ENCODE data around the gene ASTN2.

The ASTN2 gene

DNA sequence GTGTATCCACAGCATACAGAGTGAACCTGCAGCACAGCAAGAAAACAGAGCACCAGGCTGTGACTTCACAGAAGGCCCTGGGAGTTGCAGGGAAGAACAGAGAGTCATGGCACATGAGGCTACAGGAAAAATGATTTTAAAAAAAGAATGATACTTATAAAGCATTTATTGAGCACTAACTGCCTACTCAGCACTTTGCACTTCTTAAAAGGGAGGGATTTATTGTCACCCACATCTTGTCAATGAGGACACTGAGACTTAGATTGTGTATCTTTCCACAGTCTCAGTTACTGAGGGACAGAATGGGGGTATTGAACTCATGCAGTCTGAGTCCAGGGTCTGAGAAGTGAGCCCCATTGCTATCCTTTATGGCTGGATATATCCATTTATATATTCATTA, 972.3 kb downstream of the ASTN2 start:
- TF ChIP-seq, protein P1, sequence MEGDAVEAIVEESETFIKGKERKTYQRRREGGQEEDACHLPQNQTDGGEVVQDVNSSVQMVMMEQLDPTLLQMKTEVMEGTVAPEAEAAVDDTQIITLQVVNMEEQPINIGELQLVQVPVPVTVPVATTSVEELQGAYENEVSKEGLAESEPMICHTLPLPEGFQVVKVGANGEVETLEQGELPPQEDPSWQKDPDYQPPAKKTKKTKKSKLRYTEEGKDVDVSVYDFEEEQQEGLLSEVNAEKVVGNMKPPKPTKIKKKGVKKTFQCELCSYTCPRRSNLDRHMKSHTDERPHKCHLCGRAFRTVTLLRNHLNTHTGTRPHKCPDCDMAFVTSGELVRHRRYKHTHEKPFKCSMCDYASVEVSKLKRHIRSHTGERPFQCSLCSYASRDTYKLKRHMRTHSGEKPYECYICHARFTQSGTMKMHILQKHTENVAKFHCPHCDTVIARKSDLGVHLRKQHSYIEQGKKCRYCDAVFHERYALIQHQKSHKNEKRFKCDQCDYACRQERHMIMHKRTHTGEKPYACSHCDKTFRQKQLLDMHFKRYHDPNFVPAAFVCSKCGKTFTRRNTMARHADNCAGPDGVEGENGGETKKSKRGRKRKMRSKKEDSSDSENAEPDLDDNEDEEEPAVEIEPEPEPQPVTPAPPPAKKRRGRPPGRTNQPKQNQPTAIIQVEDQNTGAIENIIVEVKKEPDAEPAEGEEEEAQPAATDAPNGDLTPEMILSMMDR (IDR thresholded peaks at IDR 0.05; ENCODE audit: low read depth, low read length) = no peak
- H3K4me3 ChIP-seq (ENCODE audit: low read depth, low read length) = no peak overlapping the region

DNA sequence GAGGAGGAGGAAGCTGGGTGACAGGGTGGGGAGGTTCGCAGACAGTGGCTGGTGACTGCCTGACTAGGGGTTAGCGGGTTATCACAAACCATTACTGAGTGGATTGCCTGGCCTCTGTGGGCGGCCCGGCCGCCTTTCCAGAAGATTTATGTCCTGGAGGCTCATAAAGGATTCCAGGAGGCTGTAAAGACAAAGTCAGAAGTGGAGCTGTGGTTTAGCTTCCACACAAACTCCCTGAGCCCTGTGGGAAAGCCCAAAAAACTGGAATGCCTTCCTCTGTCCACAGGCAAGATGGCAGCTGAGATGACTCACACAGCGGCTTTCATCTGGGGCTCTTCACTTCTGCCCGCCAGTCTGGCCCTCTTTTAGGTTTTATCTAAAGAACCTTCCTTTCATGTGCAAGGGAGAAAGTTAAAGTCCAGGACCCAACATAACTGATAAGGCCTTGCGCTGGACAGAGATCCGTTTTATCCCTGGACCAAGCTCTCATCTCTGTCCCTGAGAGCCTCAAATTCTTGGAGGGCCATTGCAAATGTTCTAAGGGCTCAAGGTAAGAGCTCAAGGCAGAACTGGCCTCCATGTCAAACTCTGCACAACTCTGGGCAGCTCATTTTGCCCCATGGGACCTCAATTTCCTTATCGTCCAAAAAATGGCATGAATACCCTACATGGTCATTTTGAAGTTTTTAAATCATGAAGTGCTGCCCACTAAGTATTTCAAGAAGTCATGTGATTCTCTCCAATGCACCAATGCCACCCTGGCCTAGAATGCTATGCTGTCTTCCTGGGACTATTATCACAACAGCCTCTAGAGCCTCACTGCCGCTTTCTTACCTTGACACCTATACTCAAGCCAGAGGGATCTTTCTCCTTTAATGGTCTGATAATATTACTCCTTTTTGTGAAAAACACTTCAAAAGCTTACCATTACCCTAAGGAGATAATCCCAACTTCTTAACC, 977.2 kb downstream of the ASTN2 start:
- TF ChIP-seq, protein P1 (IDR thresholded peaks at IDR 0.05; ENCODE audit: low read depth, low read length) = no peak
- no peak overlapping the region for H3K4me3 ChIP-seq (ENCODE audit: low read depth, low read length)

DNA sequence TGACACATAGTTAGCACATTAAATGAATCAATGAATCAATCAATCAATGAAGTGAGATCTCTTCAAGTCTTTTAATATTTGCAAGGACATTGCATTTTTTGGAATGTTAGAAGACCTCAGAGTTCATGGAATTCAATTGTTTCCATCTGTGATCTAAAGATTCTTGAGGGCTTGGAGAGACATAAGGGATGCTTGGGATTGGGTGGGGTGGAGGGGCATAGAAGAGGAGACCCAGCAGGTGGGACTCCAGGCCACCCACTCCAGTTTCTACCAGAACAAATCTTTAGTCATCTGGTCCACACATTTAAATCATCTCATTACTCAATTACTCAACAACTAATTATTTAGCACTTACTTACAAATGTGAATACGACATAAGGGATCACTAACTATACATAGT, 978.7 kb downstream of the ASTN2 start:
- no peak overlapping the region for H3K4me3 ChIP-seq (ENCODE audit: low read depth, low read length)
- TF ChIP-seq, protein P1 (IDR thresholded peaks at IDR 0.05; ENCODE audit: low read depth, low read length) = no peak

DNA sequence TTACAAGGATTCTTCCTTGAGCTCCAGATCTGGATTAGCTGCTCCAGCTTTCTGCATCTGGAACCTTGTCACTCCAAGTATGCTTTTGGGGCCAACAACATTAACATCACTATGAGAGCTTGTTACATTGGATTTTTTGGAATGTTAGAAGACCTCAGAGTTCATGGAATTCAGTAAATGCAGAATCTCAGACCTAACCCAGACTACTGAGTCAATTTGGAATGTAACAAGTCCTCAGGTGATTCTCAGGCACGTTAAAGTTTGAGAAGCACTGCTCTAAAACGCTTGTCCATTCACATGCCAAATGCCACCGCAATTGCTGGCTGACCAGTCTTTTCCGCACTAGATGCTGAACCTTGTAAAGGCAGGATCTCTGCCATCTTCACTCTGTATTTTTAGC, 979.2 kb downstream of the ASTN2 start:
- H3K4me3 ChIP-seq (ENCODE audit: low read depth, low read length) = no peak overlapping the region
- TF ChIP-seq, protein P1 (IDR thresholded peaks at IDR 0.05; ENCODE audit: low read depth, low read length) = no peak

DNA sequence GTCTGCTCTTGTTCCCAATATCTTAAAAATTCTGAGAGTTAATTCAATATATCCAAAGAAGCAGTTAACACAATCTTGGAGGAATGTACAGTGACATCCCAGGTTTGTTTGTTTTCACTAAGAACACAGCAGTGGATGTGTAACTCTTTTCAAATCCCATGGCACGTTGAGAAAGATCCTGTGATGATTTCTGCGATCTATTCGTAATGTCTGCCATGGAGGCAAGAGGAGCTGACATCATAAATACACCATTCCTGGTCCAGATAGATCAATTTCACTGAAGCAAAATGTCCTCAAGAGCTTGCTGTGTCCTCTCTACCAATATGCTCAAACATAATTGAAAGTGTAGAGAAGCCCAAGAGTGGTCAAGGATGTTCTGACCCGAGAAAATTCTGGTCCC, 980.5 kb downstream of the ASTN2 start:
- TF ChIP-seq, protein P1 (IDR thresholded peaks at IDR 0.05; ENCODE audit: low read depth, low read length) = no peak
- no peak overlapping the region for H3K4me3 ChIP-seq (ENCODE audit: low read depth, low read length)

DNA sequence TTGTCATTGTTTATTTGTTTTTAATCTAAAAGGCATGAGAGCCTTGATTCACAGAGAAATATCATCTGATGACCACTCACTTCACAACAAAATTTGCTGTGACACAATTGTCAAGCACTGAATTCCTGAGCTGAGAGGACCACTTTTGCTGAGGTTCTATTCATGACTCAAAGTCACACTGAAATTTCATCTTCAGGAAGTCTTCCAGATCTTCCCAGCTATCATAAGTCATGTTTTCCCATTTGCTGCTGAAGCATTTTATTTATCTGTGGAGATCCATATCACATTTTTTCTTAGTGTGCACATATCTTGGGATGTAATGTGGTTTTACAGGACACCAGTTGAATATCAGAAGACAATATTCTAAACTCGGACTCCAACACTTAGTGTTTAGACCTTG, 982.8 kb downstream of the ASTN2 start:
- H3K4me3 ChIP-seq (ENCODE audit: low read depth, low read length) = no peak overlapping the region
- TF ChIP-seq, protein P1 (IDR thresholded peaks at IDR 0.05; ENCODE audit: low read depth, low read length) = no peak

DNA sequence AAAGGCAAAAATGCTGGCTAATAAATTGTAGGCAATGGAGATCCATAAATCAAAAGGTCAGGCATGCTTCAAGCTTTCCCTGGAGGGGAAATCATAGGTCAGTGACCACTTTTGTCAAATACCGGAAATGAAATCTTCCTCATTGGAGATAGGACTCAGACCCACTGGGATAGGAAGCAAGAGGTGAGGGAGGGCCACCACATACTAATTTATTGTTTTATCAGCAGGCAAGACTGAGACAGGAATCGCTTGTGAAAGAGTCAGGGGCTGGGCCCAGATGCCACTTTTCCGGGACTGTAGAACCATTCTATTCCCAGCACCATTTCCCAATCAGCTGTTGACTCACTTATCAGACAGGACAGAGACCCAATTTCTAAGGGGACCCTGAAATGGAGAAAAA, 984.0 kb downstream of the ASTN2 start:
- no peak overlapping the region for H3K4me3 ChIP-seq (ENCODE audit: low read depth, low read length)

More for the DNA sequence above, 984.0 kb downstream of the ASTN2 start:
- TF ChIP-seq, protein P1 (IDR thresholded peaks at IDR 0.05; ENCODE audit: low read depth, low read length) = no peak
